ENCODE data around the gene EPX.

DNA sequence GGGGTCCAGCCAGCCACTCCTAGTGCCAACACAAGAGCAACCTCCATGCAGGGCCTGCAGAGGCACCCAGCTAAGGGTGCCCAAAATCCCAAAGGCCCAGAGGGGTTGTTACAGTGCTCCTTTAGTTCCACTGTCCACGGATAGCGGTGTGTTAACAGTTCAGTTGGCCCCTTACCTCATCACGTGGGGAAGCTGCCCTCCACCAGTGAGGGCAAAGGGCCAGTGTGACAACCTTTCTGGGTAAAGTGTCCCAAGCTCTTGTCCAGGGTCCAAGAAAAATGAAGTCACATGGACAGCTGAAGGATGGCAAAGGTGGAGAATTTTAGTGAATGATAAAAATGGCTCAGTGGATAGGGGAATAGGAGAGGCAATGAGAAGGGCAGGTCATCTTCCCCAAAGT lies 35.2 kb downstream of the EPX start:
- TF ChIP-seq CTCF (IDR thresholded peaks at IDR 0.05) (no peak), POLR2A (IDR thresholded peaks at IDR 0.05) (no peak)

Measured in adrenal gland (tissue), 5 donors.